GM23248 (cell line): ENCODE measurements around the gene INSRR. TPM values are rescaled to one million over a fixed set of nuclear protein-coding genes. Genes with fewer than 3 reads are reported as not detected.

Source experiments
- DNase-seq: peaks from one replicate; pipeline ENCODE4 v3.0.0-alpha.2; 2015
- H2AFZ ChIP-seq: fragments of 200-600 bp; sonication (generic); 2 replicates; pipeline ENCODE4 v1.6.1; 2016; ENCODE audit warnings: antibody characterized with exemption
- H3F3A ChIP-seq: fragments of 200-600 bp; sonication (generic); 2 replicates; pipeline ENCODE4 v1.6.1; 2016; ENCODE audit warnings: mild to moderate bottlenecking, antibody characterized with exemption, mixed run types; ENCODE audit not compliant: insufficient read depth
- H3K27ac ChIP-seq: fragments of 200-600 bp; sonication (generic); 2 replicates; pipeline ENCODE4 v1.5.1; 2016; ENCODE audit warnings: mild to moderate bottlenecking
- H3K27me3 ChIP-seq: fragments of 200-600 bp; sonication (generic); replicated peaks from 2 replicates; pipeline ENCODE4 v1.6.1; 2016; ENCODE audit warnings: mild to moderate bottlenecking; ENCODE audit not compliant: insufficient read depth
- H3K36me3 ChIP-seq: fragments of 200-600 bp; sonication (generic); 2 replicates; pipeline ENCODE4 v1.6.1; 2016; ENCODE audit warnings: low read depth, mild to moderate bottlenecking
- H3K4me1 ChIP-seq: fragments of 200-600 bp; sonication (generic); 2 replicates; pipeline ENCODE4 v1.6.1; 2016; ENCODE audit warnings: mild to moderate bottlenecking; ENCODE audit not compliant: insufficient read depth
- H3K4me2 ChIP-seq: fragments of 200-600 bp; sonication (generic); one replicate; pipeline ENCODE4 v1.6.1; 2016; ENCODE audit warnings: mild to moderate bottlenecking; ENCODE audit not compliant: unreplicated experiment
- H3K4me3 ChIP-seq: fragments of 200-600 bp; sonication (generic); 2 replicates; pipeline ENCODE4 v1.5.1; 2016; ENCODE audit warnings: mild to moderate bottlenecking
- H3K79me2 ChIP-seq: fragments of 200-600 bp; sonication (generic); 2 replicates; pipeline ENCODE4 v1.6.1; 2016; ENCODE audit warnings: mild to moderate bottlenecking; ENCODE audit not compliant: insufficient read depth
- H3K9ac ChIP-seq: fragments of 200-600 bp; sonication (generic); 2 replicates; pipeline ENCODE4 v1.6.1; 2016; ENCODE audit warnings: mild to moderate bottlenecking
- H3K9me2 ChIP-seq: fragments of 200-600 bp; sonication (generic); 2 replicates; pipeline ENCODE4 v1.6.1; 2016; ENCODE audit warnings: mixed run types, mild to moderate bottlenecking, moderate library complexity; ENCODE audit not compliant: insufficient read depth
- H3K9me3 ChIP-seq: fragments of 200-600 bp; sonication (generic); one replicate; pipeline ENCODE4 v1.6.1; 2017; ENCODE audit warnings: low read depth
- H4K20me1 ChIP-seq: fragments of 200-600 bp; sonication (generic); 2 replicates; pipeline ENCODE4 v1.6.0; 2016; ENCODE audit not compliant: insufficient read depth
- EZH2 ChIP-seq: fragments of 200-600 bp; sonication (generic); IDR thresholded peaks from 2 replicates; pipeline ENCODE4 v1.6.1; 2018; ENCODE audit warnings: antibody characterized with exemption, mild to moderate bottlenecking; ENCODE audit not compliant: insufficient read depth, poor library complexity, severe bottlenecking
- EZH2phosphoT487 ChIP-seq: fragments of 200-600 bp; sonication (generic); IDR thresholded peaks from 2 replicates; pipeline ENCODE4 v1.6.1; 2018; ENCODE audit warnings: antibody characterized with exemption, moderate library complexity, mild to moderate bottlenecking, low read depth; ENCODE audit not compliant: insufficient read depth
- WGBS, 2 experiments: methylation state at CpG; one replicate each; pipeline ENCODE4 v1.1.6; 2015 to 2017; ENCODE audit warnings: low lambda C conversion rate in 2 of 2, low coverage in 1 of 2; ENCODE audit errors: missing lambda C conversion rate in 2 of 2; 5-methylcytosine and 5-hydroxymethylcytosine counted together
- in situ Hi-C: fragments of 300-500 bp; cut with MboI; formaldehyde crosslinking; loops from 2 replicates; pipeline ENCODE4 v1.15.0; 2020
- polyA plus RNA-seq: library from polyadenylated mRNA; unstranded; fragments of >200 nt; fragmentation: Nextera tagmentation; extraction: Ambion mirVana; gene quantifications from 2 replicates; pipeline ENCODE4 v1.2.1, GENCODE V29; 2016
- total RNA-seq: library from RNA; depleted of rRNA; stranded (reverse); fragments of >200 nt; shearing (Covaris generic); gene quantifications from 2 replicates; pipeline ENCODE4 v1.2.3, GENCODE V29; 2014

The INSRR gene
- total and polyA plus RNA-seq, 2 experiments from 2014 or later: 0.09 TPM; not detected in 1

- H4K20me1 ChIP-seq: no peaks in the 10 kb centered on the region
- H2AFZ ChIP-seq: no peak overlapping the region
- peaks cover 35% of the 10 kb centered on the region for H3K4me1 ChIP-seq
- H3K4me2 ChIP-seq: no peak overlapping the region
- H3K9me2 ChIP-seq: no peaks in the 10 kb centered on the region
- H3K27me3 ChIP-seq: no peaks in the 10 kb centered on the region
- no peaks in the 10 kb centered on the region for H3K9me3 ChIP-seq
- no peak overlapping the region for H3K4me3 ChIP-seq
- TF ChIP-seq EZH2 (no peak), EZH2phosphoT487 (no peak)
- peaks cover 58% of the 10 kb centered on the region for H3K36me3 ChIP-seq
- no peak overlapping the region for H3K9ac ChIP-seq
- H3K27ac ChIP-seq: no peak overlapping the region
- peak; percentile 69 for DNase-seq
- peaks cover 72% of the 10 kb centered on the region for H3F3A ChIP-seq
- WGBS, 2 experiments: 39 to 45% methylated on average over 4 of the region's 4 CpGs
- in situ Hi-C loops: loop anchor here (10.0 kb wide), 1 partner anchor 87 kb away; no protein-coding TSS in a partner anchor
- H3K79me2 ChIP-seq: no peaks in the 10 kb centered on the region
These were observed 61.6 kb downstream of the INSRR start for GRCh38 chr1:156797212-156797871.

GRCh38 chr1:156796340-156797097 is 62.4 kb downstream of the INSRR start:
- TF ChIP-seq EZH2 (no peak), EZH2phosphoT487 (no peak)
- Histone ChIP-seq H3F3A (peaks cover 64% of the 10 kb centered on the region), H3K4me2 (no peak overlapping the region), H3K9me3 (no peaks in the 10 kb centered on the region), H3K9ac (no peak overlapping the region), H3K36me3 (peaks cover 62% of the 10 kb centered on the region), H3K4me3 (no peak overlapping the region), H4K20me1 (no peaks in the 10 kb centered on the region), H3K27me3 (no peaks in the 10 kb centered on the region), H3K9me2 (no peaks in the 10 kb centered on the region), H3K4me1 (peaks cover 27% of the 10 kb centered on the region), H3K79me2 (0 out of 2 replicates have a peak, but pooled peaks cover 2% of the 10 kb centered on the region), H2AFZ (no peak overlapping the region), H3K27ac (no peak overlapping the region)
- DNase-seq: no peak
- in situ Hi-C loops: loop anchor here (10.0 kb wide), 1 partner anchor 88 kb away; no protein-coding TSS in a partner anchor
- WGBS, 2 experiments: 73 to 77% methylated on average over 8 of the region's 8 CpGs

GRCh38 chr1:156795787-156796186 is 63.1 kb downstream of the INSRR start:
- Histone ChIP-seq H3K36me3 (peaks cover 62% of the 10 kb centered on the region), H2AFZ (no peak overlapping the region), H3K9ac (no peak overlapping the region), H3F3A (peaks cover 56% of the 10 kb centered on the region), H4K20me1 (no peaks in the 10 kb centered on the region), H3K9me3 (no peaks in the 10 kb centered on the region), H3K79me2 (peaks cover 9% of the 10 kb centered on the region), H3K4me3 (no peak overlapping the region), H3K27me3 (no peaks in the 10 kb centered on the region), H3K4me1 (peaks cover 20% of the 10 kb centered on the region), H3K27ac (no peak overlapping the region), H3K9me2 (no peaks in the 10 kb centered on the region), H3K4me2 (no peak overlapping the region)
- in situ Hi-C loops: loop anchor here (10.0 kb wide), 1 partner anchor 89 kb away; no protein-coding TSS in a partner anchor
- TF ChIP-seq EZH2phosphoT487 (no peak), EZH2 (no peak)
- WGBS, 2 experiments: 67 to 80% methylated on average over 7 of the region's 7 CpGs
- no peak for DNase-seq

GRCh38 chr1:156795374-156795733 is 63.6 kb downstream of the INSRR start:
- no peak for DNase-seq
- Histone ChIP-seq H2AFZ (no peak overlapping the region), H3F3A (peaks cover 52% of the 10 kb centered on the region), H3K27ac (no peak overlapping the region), H3K4me1 (peaks cover 16% of the 10 kb centered on the region), H3K9ac (no peak overlapping the region), H3K9me3 (no peaks in the 10 kb centered on the region), H3K79me2 (peaks cover 14% of the 10 kb centered on the region), H3K4me3 (no peak overlapping the region), H3K9me2 (no peaks in the 10 kb centered on the region), H3K27me3 (no peaks in the 10 kb centered on the region), H3K4me2 (no peak overlapping the region), H4K20me1 (peaks cover 2% of the 10 kb centered on the region; the same call in 1 of the 2 replicates), H3K36me3 (peaks cover 65% of the 10 kb centered on the region)
- TF ChIP-seq EZH2phosphoT487 (no peak), EZH2 (no peak)
- in situ Hi-C loops: loop anchor here (10.0 kb wide), 1 partner anchor 89 kb away; no protein-coding TSS in a partner anchor
- WGBS, 2 experiments: 98 to 99% methylated on average over 5 of the region's 5 CpGs
